Measurements from ENCODE around the gene MCTP1.

The MCTP1 gene

GRCh38 chr5:94750681-94751080 is 534.2 kb downstream of the MCTP1 start:
- Mint-ChIP-seq H3K36me3 (ENCODE audit: low read depth) (no peaks in the 10 kb centered on the region), H3K4me3 (no peak overlapping the region), H3K4me1 (peaks cover 8% of the 10 kb centered on the region), H3K27ac (no peak overlapping the region), H3K9me3 (no peaks in the 10 kb centered on the region), H3K27me3 (ENCODE audit: low read depth) (no peaks in the 10 kb centered on the region)
- TF ChIP-seq, protein P1, sequence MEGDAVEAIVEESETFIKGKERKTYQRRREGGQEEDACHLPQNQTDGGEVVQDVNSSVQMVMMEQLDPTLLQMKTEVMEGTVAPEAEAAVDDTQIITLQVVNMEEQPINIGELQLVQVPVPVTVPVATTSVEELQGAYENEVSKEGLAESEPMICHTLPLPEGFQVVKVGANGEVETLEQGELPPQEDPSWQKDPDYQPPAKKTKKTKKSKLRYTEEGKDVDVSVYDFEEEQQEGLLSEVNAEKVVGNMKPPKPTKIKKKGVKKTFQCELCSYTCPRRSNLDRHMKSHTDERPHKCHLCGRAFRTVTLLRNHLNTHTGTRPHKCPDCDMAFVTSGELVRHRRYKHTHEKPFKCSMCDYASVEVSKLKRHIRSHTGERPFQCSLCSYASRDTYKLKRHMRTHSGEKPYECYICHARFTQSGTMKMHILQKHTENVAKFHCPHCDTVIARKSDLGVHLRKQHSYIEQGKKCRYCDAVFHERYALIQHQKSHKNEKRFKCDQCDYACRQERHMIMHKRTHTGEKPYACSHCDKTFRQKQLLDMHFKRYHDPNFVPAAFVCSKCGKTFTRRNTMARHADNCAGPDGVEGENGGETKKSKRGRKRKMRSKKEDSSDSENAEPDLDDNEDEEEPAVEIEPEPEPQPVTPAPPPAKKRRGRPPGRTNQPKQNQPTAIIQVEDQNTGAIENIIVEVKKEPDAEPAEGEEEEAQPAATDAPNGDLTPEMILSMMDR (IDR thresholded peaks at IDR 0.05; ENCODE audit: unreplicated experiment in 3 of 3), result no peak

DNA sequence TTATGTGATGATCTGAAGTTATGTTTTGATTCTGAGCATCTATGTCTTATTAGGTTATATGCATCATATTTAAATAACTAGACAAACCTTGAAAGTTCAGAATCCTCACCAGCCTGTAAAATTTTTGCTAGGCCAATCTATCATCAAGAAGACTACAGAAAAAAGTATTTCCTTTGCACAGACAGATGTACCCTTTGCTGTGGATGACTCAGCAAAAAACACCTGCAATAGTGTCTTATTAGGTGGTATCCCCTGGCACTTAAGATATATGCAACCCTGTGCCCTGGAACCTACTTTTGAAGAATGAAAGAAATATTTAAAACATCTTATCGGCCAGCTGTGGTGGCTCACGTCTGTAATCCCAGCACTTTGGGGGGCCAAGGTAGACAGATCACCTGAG is 535.9 kb downstream of the MCTP1 start:
- H3K9me3 Mint-ChIP-seq, result no peaks in the 10 kb centered on the region
- H3K27me3 Mint-ChIP-seq (ENCODE audit: low read depth), result no peaks in the 10 kb centered on the region
- H3K36me3 Mint-ChIP-seq (ENCODE audit: low read depth), result no peaks in the 10 kb centered on the region
- TF ChIP-seq, protein P1 (IDR thresholded peaks at IDR 0.05; ENCODE audit: unreplicated experiment in 3 of 3), result no peak
- H3K4me3 Mint-ChIP-seq, result no peak overlapping the region
- H3K27ac Mint-ChIP-seq, result no peak overlapping the region
- H3K4me1 Mint-ChIP-seq, result peaks cover 8% of the 10 kb centered on the region

- H3K27ac Mint-ChIP-seq, result no peak overlapping the region
- no peak overlapping the region for H3K4me3 Mint-ChIP-seq
- TF ChIP-seq, protein P1 (IDR thresholded peaks at IDR 0.05; ENCODE audit: unreplicated experiment in 3 of 3), result no peak
Measured at GRCh38 chr5:94748212-94748611, 536.7 kb downstream of the MCTP1 start.

GRCh38 chr5:94747371-94747770 is 537.5 kb downstream of the MCTP1 start:
- no peaks in the 10 kb centered on the region for H3K27me3 Mint-ChIP-seq (ENCODE audit: low read depth)
- H3K4me3 Mint-ChIP-seq, result no peak overlapping the region
- TF ChIP-seq, protein P1 (IDR thresholded peaks at IDR 0.05; ENCODE audit: unreplicated experiment in 3 of 3), result no peak
- peaks cover 8% of the 10 kb centered on the region for H3K4me1 Mint-ChIP-seq
- no peaks in the 10 kb centered on the region for H3K36me3 Mint-ChIP-seq (ENCODE audit: low read depth)
- no peaks in the 10 kb centered on the region for H3K9me3 Mint-ChIP-seq
- no peak overlapping the region for H3K27ac Mint-ChIP-seq

More at GRCh38 chr5:94748212-94748611, 536.7 kb downstream of the MCTP1 start:
- H3K27me3 Mint-ChIP-seq (ENCODE audit: low read depth), result no peaks in the 10 kb centered on the region
- H3K9me3 Mint-ChIP-seq, result no peaks in the 10 kb centered on the region
- no peaks in the 10 kb centered on the region for H3K36me3 Mint-ChIP-seq (ENCODE audit: low read depth)
- H3K4me1 Mint-ChIP-seq, result peaks cover 8% of the 10 kb centered on the region

DNA sequence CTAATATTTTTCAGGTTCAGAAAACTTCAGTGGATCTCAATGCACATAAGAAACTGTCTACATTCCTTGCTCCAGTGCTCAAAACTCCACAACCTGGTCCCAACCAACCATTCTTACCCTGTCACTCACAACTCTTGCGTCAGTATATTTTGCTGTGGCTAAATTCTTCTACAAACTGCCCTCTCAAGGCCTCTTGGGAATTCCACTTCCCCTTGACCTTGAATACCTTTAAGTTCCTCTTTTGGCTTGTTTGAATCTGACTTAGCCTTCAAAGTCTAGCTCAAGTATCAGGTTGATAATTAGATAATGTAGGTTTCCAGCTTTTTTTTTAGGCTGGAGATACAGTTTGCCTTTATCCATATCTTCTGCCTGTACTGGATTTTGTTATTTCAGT is 538.2 kb downstream of the MCTP1 start:
- Mint-ChIP-seq H3K9me3 (no peaks in the 10 kb centered on the region), H3K36me3 (ENCODE audit: low read depth) (no peaks in the 10 kb centered on the region), H3K27me3 (ENCODE audit: low read depth) (no peaks in the 10 kb centered on the region), H3K4me3 (no peak overlapping the region), H3K27ac (no peak overlapping the region), H3K4me1 (peaks cover 8% of the 10 kb centered on the region)
- TF ChIP-seq, protein P1 (IDR thresholded peaks at IDR 0.05; ENCODE audit: unreplicated experiment in 3 of 3), result no peak
